CD4-positive, alpha-beta T cell treated with Interleukin-15 for 1 hour (primary cell): ENCODE results near the gene ZNF774.
"Not testable (repeated sequence)": the region's sequence is repeated elsewhere in the genome, so short reads cannot be mapped to it uniquely, and the experiment has no call there.

Source experiments
- DNase-seq: peaks from one replicate; pipeline ENCODE4 v3.0.0-alpha.2; 2020

ZNF774 gene

GRCh38 chr15:90347431-90348065 is 4.5 kb upstream of the ZNF774 start:
- DNase-seq, result not testable (repeated sequence)

GRCh38 chr15:90348456-90348855 is 3.6 kb upstream of the ZNF774 start:
- DNase-seq, result no peak

GRCh38 chr15:90349072-90349471 is 3.0 kb upstream of the ZNF774 start:
- no peak for DNase-seq

GRCh38 chr15:90349821-90350220 is 2.3 kb upstream of the ZNF774 start:
- no peak for DNase-seq

- DNase-seq, result no peak
Measured at GRCh38 chr15:90351479-90352106, 491 bp upstream of the ZNF774 start.

- no peak for DNase-seq
Measured at GRCh38 chr15:90354986-90355385, 2.9 kb downstream of the ZNF774 start.

GRCh38 chr15:90358124-90359033 is 6.3 kb downstream of the ZNF774 start:
- no peak for DNase-seq

GRCh38 chr15:90360746-90361145 is 8.7 kb downstream of the ZNF774 start:
- no peak for DNase-seq

- DNase-seq, result no peak
Measured at GRCh38 chr15:90362936-90363212, 10.8 kb downstream of the ZNF774 start.

GRCh38 chr15:90364251-90364650 is 12.2 kb downstream of the ZNF774 start:
- no peak for DNase-seq

- no peak for DNase-seq
Measured at GRCh38 chr15:90365414-90366055, 13.5 kb downstream of the ZNF774 start.

- no peak for DNase-seq
Measured at GRCh38 chr15:90367576-90367975, 15.5 kb downstream of the ZNF774 start.

GRCh38 chr15:90375071-90375470 is 23.0 kb downstream of the ZNF774 start:
- DNase-seq, result no peak

GRCh38 chr15:90376789-90377188 is 24.7 kb downstream of the ZNF774 start:
- peak; percentile 59 for DNase-seq

GRCh38 chr15:90379263-90379662 is 27.2 kb downstream of the ZNF774 start:
- no peak for DNase-seq

- DNase-seq, result no peak
Measured at GRCh38 chr15:90381515-90381914, 29.4 kb downstream of the ZNF774 start.

GRCh38 chr15:90382320-90382719 is 30.2 kb downstream of the ZNF774 start:
- DNase-seq, result no peak

GRCh38 chr15:90386221-90386620 is 34.1 kb downstream of the ZNF774 start:
- no peak for DNase-seq

GRCh38 chr15:90387534-90388461 is 35.7 kb downstream of the ZNF774 start, which contains the start of gene IQGAP1:
IQGAP1 (plus strand) TSS chr15:90388242; CDS start chr15:90388342, 100 bp downstream.
- DNase-seq, result peak; percentile 98

- DNase-seq, result peak; percentile 76
Measured at GRCh38 chr15:90388462-90389380, 36.6 kb downstream of the ZNF774 start.

- DNase-seq, result no peak
Measured at GRCh38 chr15:90389513-90389912, 37.4 kb downstream of the ZNF774 start.
